NAMALWA (cell line): Measurements from ENCODE around the gene TGFBR3L.
"Not testable (repeated sequence)": the region's sequence is repeated elsewhere in the genome, so short reads cannot be mapped to it uniquely, and the experiment has no call there.

Source experiments
- DNase-seq: peaks from one replicate; pipeline ENCODE4 v3.0.0-alpha.2; 2015; ENCODE audit warnings: low spot score

The TGFBR3L gene

DNA sequence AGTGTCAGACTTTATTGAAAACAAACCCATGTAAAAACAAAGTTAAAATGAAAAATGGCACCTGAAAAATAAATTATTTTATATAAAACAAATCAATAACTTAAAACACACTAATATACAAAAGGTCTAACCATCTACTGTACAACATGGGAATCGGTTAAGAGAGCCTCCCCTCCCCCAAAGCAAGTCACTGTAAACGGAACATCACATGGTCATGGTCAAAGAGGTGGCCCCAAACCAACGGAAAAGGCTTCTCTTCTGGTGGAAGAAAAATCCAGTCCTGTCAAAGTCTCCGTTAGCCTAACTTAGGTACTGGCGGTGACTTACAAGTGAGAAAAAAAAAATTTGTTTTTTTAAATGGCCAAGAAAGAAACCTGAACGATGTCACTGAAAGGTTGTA is 44.6 kb downstream of the TGFBR3L start:
- no peak for DNase-seq

DNA sequence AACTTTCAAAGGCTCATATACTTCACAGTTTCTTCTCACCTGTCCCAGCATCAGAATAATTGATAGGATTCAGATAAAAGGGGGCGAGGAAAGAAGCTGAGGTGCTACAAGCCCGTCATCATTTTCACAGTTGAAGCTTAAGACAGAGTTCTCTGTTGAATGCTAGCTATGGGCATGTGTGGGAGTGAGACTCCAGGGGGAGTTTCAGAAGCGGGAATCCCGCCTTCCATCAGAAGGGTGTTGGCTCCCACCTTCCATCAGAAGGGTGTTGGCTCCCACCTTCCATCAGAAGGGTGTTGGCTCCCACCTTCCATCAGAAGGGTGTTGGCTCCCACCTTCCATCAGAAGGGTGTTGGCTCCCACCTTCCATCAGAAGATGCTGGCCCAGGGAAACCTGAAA is 46.5 kb downstream of the TGFBR3L start:
- DNase-seq = not testable (repeated sequence)

DNA sequence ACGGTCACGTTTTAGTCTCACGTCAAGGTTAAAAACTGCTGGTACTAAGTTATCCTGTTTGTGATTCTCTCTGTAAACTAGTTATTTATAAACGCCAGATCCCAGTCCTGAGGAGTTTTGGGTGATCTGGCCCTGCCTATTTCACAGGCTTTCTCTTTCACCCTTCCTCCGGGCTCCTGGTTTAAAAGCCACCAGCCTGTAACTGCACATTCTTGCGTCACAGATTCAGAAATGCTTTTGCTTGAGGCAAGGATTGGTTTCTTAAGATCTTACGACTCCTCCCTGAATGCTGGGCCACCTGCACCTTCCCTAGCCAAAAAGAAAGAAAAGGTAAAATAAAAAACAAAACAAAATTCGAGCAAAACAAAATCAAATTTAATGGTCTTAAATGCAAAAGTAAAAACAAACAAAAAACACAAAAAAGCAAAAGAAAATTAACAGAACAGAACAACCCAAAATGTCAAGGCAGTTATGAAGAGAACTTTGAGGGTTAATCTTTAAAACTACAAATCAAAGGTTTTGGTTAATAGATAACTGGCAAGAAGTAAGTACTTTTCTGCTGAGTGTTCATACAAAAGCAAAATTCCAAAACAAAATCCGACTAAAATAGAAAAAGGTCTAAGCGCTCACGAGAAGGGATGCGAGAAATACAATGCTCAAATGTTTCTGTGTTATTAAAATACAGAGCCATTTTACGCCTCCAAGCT is 47.4 kb downstream of the TGFBR3L start:
- no peak for DNase-seq

DNA sequence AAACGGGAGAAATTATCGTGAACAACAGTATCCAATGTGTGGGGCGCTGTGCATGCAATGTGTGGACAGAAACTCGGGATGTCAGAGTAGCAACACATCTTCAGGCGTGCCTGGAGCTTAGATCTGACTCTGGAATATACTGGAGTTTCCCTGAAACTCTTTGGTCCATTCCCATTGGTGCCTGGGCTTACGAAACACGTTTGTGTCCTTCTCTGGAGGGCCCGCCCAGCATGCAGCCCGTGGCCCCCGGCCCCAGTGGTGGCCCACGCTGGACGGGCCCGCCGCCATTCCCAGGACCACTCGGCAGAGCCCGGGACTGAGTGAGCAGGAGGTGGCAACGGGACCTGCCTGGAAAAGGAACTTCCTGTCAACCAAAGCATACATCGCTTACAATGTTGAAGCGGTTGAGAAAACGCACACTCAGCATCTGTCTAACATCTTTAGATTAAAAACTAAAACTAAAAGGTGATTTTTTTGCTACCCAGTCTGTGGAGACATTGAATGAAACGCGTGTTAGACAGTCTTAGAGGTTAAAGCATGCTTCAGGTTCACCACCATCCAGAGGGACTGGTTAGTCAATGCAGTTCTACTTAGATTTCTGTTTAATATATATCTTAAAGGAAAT is 48.1 kb downstream of the TGFBR3L start:
- DNase-seq = no peak

DNA sequence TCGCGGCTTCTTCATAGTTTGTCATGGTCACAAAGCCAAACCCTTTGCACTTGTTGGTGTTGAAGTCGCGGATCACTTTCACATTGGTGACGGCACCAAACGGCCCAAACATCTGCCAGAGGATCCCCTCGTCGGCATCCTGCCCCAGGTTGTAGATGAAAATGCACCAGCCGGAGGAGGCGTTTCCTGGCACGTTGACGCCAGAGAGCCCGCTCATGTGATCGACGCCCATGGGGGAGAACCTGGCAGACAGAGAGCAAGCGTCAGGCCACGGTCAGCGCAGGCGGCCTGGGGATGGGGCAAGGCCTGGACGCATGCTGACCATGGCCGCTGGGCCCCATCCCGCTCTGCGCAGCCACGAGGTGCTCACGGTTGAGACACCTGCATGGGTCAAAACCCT is 48.9 kb downstream of the TGFBR3L start:
- no peak for DNase-seq

DNA sequence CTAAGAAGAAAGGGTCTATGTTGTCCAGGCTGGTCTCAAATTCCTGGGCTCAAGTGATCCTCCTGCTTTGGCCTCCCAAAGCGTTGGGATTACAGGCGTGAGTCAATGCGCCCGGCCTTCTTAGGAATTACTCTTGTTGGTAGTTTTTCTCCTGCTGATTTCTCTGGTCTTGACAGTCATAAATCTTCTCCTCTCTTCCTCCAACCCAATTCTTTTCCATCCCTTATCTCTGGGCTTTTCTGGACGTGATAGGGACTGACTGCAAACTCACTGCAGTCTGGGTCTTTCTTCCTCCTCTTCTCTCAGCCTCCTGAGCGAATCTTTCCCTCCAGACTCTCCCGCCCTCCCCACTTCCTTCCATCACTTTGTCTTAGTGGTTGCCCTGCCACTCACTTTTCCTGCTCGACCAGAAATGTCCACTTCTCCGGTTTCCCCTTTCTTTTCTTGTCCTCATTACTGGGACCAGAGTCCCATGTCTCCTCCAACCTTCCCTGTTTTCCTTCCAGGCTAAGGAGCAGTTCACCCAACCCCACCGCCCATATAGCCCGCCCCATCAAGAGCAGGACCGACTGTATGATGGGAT is 50.7 kb downstream of the TGFBR3L start:
- no peak for DNase-seq

DNA sequence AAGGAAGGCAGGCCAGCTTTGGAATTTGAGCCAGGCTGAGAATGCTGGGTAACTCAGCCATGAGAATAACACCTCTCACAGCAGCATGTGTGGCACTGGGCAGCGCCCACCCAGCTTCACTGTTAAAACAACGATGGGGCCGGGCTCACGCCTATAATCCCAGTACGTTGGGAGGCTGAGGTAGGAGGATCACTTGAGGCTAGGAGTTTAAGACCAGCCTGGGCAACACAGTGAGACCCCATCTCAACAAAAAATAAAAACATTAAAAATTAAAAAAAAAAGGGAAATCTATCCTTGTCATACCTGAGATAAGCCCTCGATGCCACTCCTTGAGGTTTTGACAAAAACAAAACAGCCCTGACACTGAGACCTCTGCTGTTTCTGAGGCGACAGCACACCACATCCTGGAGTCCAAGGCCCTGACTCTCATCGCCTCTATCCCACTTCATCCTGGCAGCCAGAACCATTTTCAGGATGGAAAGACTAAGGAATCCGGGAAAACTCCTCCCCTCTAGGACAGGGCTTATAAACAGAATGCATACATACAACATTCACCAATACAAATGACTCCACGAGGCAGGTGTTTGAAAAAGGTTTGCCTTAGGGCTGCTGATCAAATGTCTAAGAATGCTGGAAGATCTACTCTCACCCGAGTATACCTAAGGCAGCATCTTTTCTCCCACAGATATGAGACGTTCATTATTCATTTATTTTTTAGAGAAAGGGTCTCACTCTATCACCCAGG is 51.5 kb downstream of the TGFBR3L start:
- no peak for DNase-seq

DNA sequence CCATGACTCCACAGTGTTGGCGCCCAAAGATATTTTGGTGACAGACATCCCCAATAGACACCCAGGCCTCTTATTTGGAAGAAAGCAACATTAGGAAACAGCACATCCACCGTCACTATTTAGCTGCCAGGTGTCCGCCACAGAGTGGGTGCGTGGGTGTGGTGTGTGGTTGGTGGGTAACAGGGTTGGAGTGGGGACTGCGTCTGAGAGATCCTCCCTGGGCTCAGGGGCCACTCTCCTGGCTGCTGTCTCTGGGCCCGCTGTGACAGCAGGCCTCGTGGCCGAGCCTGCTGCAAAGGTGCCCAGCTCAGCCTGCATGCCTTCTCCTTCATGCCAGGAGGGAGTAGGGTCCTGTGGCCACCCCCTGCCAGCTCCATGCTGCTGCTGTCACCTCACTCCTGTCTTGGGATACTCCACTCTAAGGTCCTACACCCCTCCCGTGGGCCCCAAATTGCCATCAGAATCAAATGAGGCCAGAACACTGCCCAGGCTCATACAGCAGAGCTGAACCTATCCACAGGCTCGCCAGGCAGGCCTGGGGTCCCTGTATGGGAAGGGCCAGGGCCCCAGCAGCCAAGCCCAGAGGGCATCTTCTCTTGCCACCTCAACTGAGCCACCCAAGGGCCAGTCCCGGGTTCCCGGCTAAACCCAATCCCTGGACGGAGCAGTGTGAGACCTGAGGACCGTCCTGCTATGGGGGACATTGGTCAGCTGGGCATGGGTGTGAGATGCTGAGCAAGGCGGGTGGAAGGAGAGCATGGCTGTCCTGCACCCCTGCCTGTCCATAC is 53.6 kb downstream of the TGFBR3L start:
- no peak for DNase-seq
